GM12878 (cell line): ENCODE results near the gene BFSP1. TPM values are rescaled to one million over a fixed set of nuclear protein-coding genes. Genes with fewer than 3 reads are reported as not detected.

ENCODE experiments used
- ATAC-seq: fragments of 200-7000 bp; cut with Tn5 transposase; 3 replicates; pipeline ENCODE4 v1.9.1; 2020; ENCODE audit warnings: mild to moderate bottlenecking, moderate library complexity
- BruUV-seq: library from RNA; stranded (reverse); fragments of 400-500 nt; replicated peaks from 2 replicates; lab custom pipeline; 2021; lab: Mats Ljungman, UMichigan
- CTCF ChIA-PET: fragments of 300-600 bp; sonication (Branson Sonifier 250); formaldehyde crosslinking; extraction: SDS; loops from one replicate; lab custom pipeline; 2021; ENCODE audit warnings: inconsistent platforms; lab: Yijun Ruan, JAX
- POLR2A ChIA-PET: fragments of 350-600 bp; formaldehyde crosslinking; extraction: SDS; loops from one replicate; lab custom pipeline; 2021; ENCODE audit warnings: inconsistent platforms; lab: Charles Lee
- RAD21 ChIA-PET: fragments of 300-600 bp; sonication (Branson Sonifier 250); formaldehyde crosslinking; loops from one replicate; lab custom pipeline; 2023; ENCODE audit warnings: antibody characterized with exemption; ENCODE audit not compliant: unreplicated experiment; lab: Charles Lee
- SMC1A ChIA-PET: fragments of 300-600 bp; sonication (Branson Sonifier 250); formaldehyde crosslinking; loops from one replicate; lab custom pipeline; 2023; ENCODE audit not compliant: unreplicated experiment, uncharacterized antibody; lab: Charles Lee
- DNase-seq: peaks from one replicate; pipeline ENCODE4 v3.0.0-alpha.2; 2011; ENCODE audit warnings: low read depth, low spot score
- FAIRE-seq: peaks from 3 replicates; lab custom pipeline; 2011; peaks lifted over from hg19 to GRCh38; lab: Jason Lieb, UNC
- H2AFZ ChIP-seq: 2 replicates; pipeline ENCODE4 v1.6.0; 2011; ENCODE audit warnings: low read depth, low read length, control low read depth; ENCODE audit not compliant: control insufficient read depth
- H3K27ac ChIP-seq: 2 replicates; pipeline ENCODE4 v1.5.1; 2011; ENCODE audit warnings: control low read depth; ENCODE audit not compliant: control insufficient read depth, insufficient read depth
- H3K27me3 ChIP-seq, 2 experiments: replicated peaks in 1 of 2; 2 replicates each; pipeline versions ENCODE4 v1.6.0 to v1.6.1; 2011; ENCODE audit warnings: low read length in 1 of 2; ENCODE audit not compliant: control insufficient read depth in 2 of 2, insufficient read depth in 2 of 2
- H3K36me3 ChIP-seq, 2 experiments: 2 replicates each; pipeline ENCODE4 v1.5.1; 2011; ENCODE audit warnings: low read length in 1 of 2; ENCODE audit not compliant: control insufficient read depth in 2 of 2, insufficient read depth in 2 of 2
- H3K4me1 ChIP-seq: 2 replicates; pipeline ENCODE4 v1.6.1; 2011; ENCODE audit warnings: mild to moderate bottlenecking, low read length, moderate library complexity, mixed read lengths; ENCODE audit not compliant: control insufficient read depth, insufficient read depth
- H3K4me2 ChIP-seq: 2 replicates; pipeline ENCODE4 v1.6.0; 2011; ENCODE audit warnings: control low read depth; ENCODE audit not compliant: control insufficient read depth, insufficient read depth
- H3K4me3 ChIP-seq: fragments of 200-600 bp; sonication (generic); 2 replicates; pipeline ENCODE4 v1.5.1; 2016
- H3K79me2 ChIP-seq: 2 replicates; pipeline ENCODE4 v1.6.0; 2011; ENCODE audit warnings: low read length; ENCODE audit not compliant: control insufficient read depth, insufficient read depth
- H3K9ac ChIP-seq: 2 replicates; pipeline ENCODE4 v1.8.0; 2011; ENCODE audit warnings: low read length, control low read depth, mixed read lengths; ENCODE audit not compliant: control insufficient read depth, insufficient read depth
- H3K9me3 ChIP-seq: replicated peaks from 3 replicates; pipeline ENCODE4 v1.5.1; 2011; ENCODE audit warnings: mild to moderate bottlenecking, low read length; ENCODE audit not compliant: control insufficient read depth, insufficient read depth
- H4K20me1 ChIP-seq: 2 replicates; pipeline ENCODE4 v1.6.0; 2011; ENCODE audit not compliant: control insufficient read depth, insufficient read depth
- BMI1 ChIP-seq: fragments of 450-650 bp; IDR thresholded peaks from 2 replicates; pipeline ENCODE4 v1.6.1; 2016; ENCODE audit warnings: mild to moderate bottlenecking, moderate library complexity, borderline replicate concordance
- BRCA1 ChIP-seq: IDR thresholded peaks from 2 replicates; pipeline ENCODE4 v1.6.1; 2011; ENCODE audit warnings: low read depth, low read length, improper control_type of control experiment
- CHD1 ChIP-seq: IDR thresholded peaks from 2 replicates; pipeline ENCODE4 v1.6.1; 2012; ENCODE audit warnings: low read depth, low read length, improper control_type of control experiment
- MYB ChIP-seq: fragments of 150-350 bp; IDR thresholded peaks from 2 replicates; pipeline ENCODE4 v1.6.1; 2014; ENCODE audit warnings: mild to moderate bottlenecking, low read depth, low read length, borderline replicate concordance
- NFYA ChIP-seq: IDR thresholded peaks from 2 replicates; pipeline ENCODE4 v1.6.1; 2011; ENCODE audit warnings: low read depth, mild to moderate bottlenecking, low read length, improper control_type of control experiment, borderline replicate concordance
- NFYB ChIP-seq: IDR thresholded peaks from 2 replicates; pipeline ENCODE4 v1.6.1; 2011; ENCODE audit warnings: low read depth, mild to moderate bottlenecking, low read length, improper control_type of control experiment, moderate library complexity; ENCODE audit not compliant: insufficient read depth
- PAX5 ChIP-seq: IDR thresholded peaks from 2 replicates; pipeline ENCODE4 v1.6.1; 2011; ENCODE audit warnings: low read depth, low read length, borderline replicate concordance
- POU2F2 ChIP-seq: IDR thresholded peaks from 3 replicates; pipeline ENCODE4 v1.6.1; 2011; ENCODE audit warnings: low read depth, mild to moderate bottlenecking, low read length, borderline replicate concordance
- RFX5 ChIP-seq: IDR thresholded peaks from 2 replicates; pipeline ENCODE4 v1.6.1; 2011; ENCODE audit warnings: low read depth, low read length, improper control_type of control experiment
- SIX5 ChIP-seq: IDR thresholded peaks from 2 replicates; pipeline ENCODE4 v1.6.1; 2011; ENCODE audit warnings: mild to moderate bottlenecking, low read depth, low read length, moderate library complexity; ENCODE audit not compliant: severe bottlenecking
- SRF ChIP-seq, 2 experiments: IDR thresholded peaks; 2 replicates each; pipeline ENCODE4 v1.6.1; 2011; ENCODE audit warnings: low read depth in 2 of 2, low read length in 2 of 2, mild to moderate bottlenecking in 1 of 2, moderate library complexity in 1 of 2
- SUPT20H ChIP-seq: IDR thresholded peaks from 2 replicates; pipeline ENCODE4 v1.6.1; 2011; ENCODE audit warnings: low read depth, mild to moderate bottlenecking, low read length, moderate library complexity, borderline replicate concordance; ENCODE audit not compliant: control insufficient read depth
- TCF12 ChIP-seq: IDR thresholded peaks from 2 replicates; pipeline ENCODE4 v1.6.1; 2011; ENCODE audit warnings: low read depth, mild to moderate bottlenecking, low read length
- USF2 ChIP-seq: IDR thresholded peaks from 2 replicates; pipeline ENCODE4 v1.6.1; 2011; ENCODE audit warnings: low read depth, low read length, improper control_type of control experiment, borderline replicate concordance
- WGBS: methylation state at CpG from one replicate; pipeline ENCODE4 v1.1.6; 2016; ENCODE audit warnings: low lambda C conversion rate; ENCODE audit not compliant: insufficient replicate concordance, insufficient coverage; ENCODE audit errors: missing lambda C conversion rate; 5-methylcytosine and 5-hydroxymethylcytosine counted together
- in situ Hi-C: fragments of 300-500 bp; cut with MboI; formaldehyde crosslinking; loops from 9 replicates; pipeline ENCODE4 v1.14.3; 2018; ENCODE audit warnings: mixed read lengths
- intact Hi-C: fragments of 100-400 bp; cut with micrococcal nuclease; formaldehyde crosslinking; loops from one replicate; pipeline ENCODE4 v1.14.2; 2022; ENCODE audit not compliant: unreplicated experiment
- polyA plus RNA-seq, 11 experiments: library from polyadenylated mRNA; depleted of rRNA in 4 of 11; unstranded in 6 of 11; stranded (reverse) in 5 of 11; fragments of >200 nt; fragmentation: Nextera tagmentation in 4 of 11; fragmentation: Illumina TruSeq in 1 of 11; extraction: Ambion mirVana in 4 of 11; extraction: Trizol in 1 of 11; gene quantifications; 1 replicate in 1 of 11; 2 replicates in 10 of 11; pipeline versions ENCODE4 v1.2.1 to v1.2.3, GENCODE V29; 2011 to 2016; ENCODE audit warnings: inconsistent platforms in 2 of 11, missing spikeins in 2 of 11, low read depth in 1 of 11
- total RNA-seq, 4 experiments: library from RNA; depleted of rRNA in 3 of 4; stranded (reverse); fragments of >200 nt in 3 of 4; fragmentation: Illumina TruSeq in 1 of 4; extraction: Trizol in 1 of 4; gene quantifications; 2 replicates each; pipeline versions ENCODE4 v1.2.1 to v1.2.3, GENCODE V29; 2013 to 2021
- TF ChIP-seq, protein P1 (sequence below): fragments of 450-650 bp; formaldehyde crosslinking; IDR thresholded peaks from 2 replicates; pipeline ENCODE4 v1.4.0; 2022; ENCODE audit warnings: mild to moderate bottlenecking, moderate library complexity

BFSP1 gene
- total and polyA plus RNA-seq, 10 of the 15 experiments (the other 5 are each of a cell fraction or from before 2014, with no cell fraction given) = 0.06 to 0.22 (median 0.11) TPM; not detected in 3

DNA sequence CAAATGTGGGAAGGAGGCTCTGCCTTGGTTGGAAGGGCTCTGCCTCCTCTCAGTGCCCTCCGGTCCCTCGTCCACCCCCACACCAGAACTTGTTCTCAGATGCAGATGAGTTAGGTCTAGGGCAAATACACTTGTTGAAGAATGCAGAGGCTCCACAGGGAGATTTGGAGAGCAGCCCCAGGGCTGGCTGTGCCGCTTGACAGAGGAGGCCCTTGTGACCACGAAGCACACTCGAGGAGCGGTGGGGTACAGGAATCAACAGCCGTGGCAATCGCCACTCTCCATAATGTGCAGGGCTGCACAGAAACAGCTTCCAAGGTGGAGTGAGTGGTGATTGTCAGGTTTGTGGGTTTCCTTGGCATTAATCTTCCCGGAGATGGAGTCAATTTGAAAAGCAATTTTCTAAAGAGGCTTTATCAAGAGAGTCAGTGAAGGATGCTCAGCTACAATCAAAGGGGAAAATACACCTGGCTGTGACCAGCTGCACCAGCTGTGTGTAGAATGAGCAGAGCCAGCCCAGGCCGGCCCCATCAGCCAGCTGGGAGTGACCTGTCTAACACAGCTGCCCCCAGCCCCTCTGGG, 59.5 kb downstream of the BFSP1 start:
- no peaks in the 10 kb centered on the region for H3K79me2 ChIP-seq
- no peak overlapping the region for H2AFZ ChIP-seq
- no peaks in the 10 kb centered on the region for H3K36me3 ChIP-seq
- no peak overlapping the region for H3K9ac ChIP-seq
- no peak overlapping the region for H3K4me3 ChIP-seq
- ChIA-PET SMC1A (no interaction called here), POLR2A (no interaction called here), CTCF (no interaction called here), RAD21 (no interaction called here)
- no peaks in the 10 kb centered on the region for H3K9me3 ChIP-seq
- in situ Hi-C loops (no loop called here), intact Hi-C loops (no loop called here)
- H3K27me3 ChIP-seq = no peaks in the 10 kb centered on the region; a peak in 1 of 4 replicates
- no peak overlapping the region for H3K4me2 ChIP-seq
- no peak for FAIRE-seq
- no peaks in the 10 kb centered on the region for H4K20me1 ChIP-seq
- no peak for ATAC-seq
- DNase-seq = no peak
- H3K4me1 ChIP-seq = no peaks in the 10 kb centered on the region
- BruUV-seq = no TSS peak
- H3K27ac ChIP-seq = no peak overlapping the region
- WGBS = 28% methylated on average over 10 of the region's 10 CpGs
- no peak for TF ChIP-seq MYB
- TF ChIP-seq SRF (IDR thresholded peaks at IDR 0.05; ENCODE audit: low read depth in 2 of 2, low read length in 2 of 2) = no peak
- TF ChIP-seq RFX5 = no peak
- TF ChIP-seq SIX5 = no peak
- no peak for TF ChIP-seq PAX5
- TF ChIP-seq TCF12 = no peak
- TF ChIP-seq BMI1 = no peak
- TF ChIP-seq CHD1 = no peak
- TF ChIP-seq, all 136 proteins: peak for 0

- H3K9me3 ChIP-seq = no peaks in the 10 kb centered on the region
- no peak overlapping the region for H3K9ac ChIP-seq
- H3K4me1 ChIP-seq = no peaks in the 10 kb centered on the region
- no peak for ATAC-seq
- H3K4me3 ChIP-seq = no peak overlapping the region
- RAD21 ChIA-PET = no interaction called here
- in situ Hi-C loops = no loop called here
- H3K27ac ChIP-seq = no peak overlapping the region
- WGBS = 39% methylated on average over 7 of the region's 9 CpGs
- no peaks in the 10 kb centered on the region for H3K79me2 ChIP-seq
- DNase-seq = no peak
- H3K36me3 ChIP-seq = no peaks in the 10 kb centered on the region
- CTCF ChIA-PET = no interaction called here
- no TSS peak for BruUV-seq
- POLR2A ChIA-PET = no interaction called here
- no peak overlapping the region for H3K4me2 ChIP-seq
- no peak overlapping the region for H2AFZ ChIP-seq
- no peaks in the 10 kb centered on the region; a peak in 2 of 4 replicates for H3K27me3 ChIP-seq
- no peak for FAIRE-seq
- intact Hi-C loops = no loop called here
- SMC1A ChIA-PET = no interaction called here
- H4K20me1 ChIP-seq = no peaks in the 10 kb centered on the region
- TF ChIP-seq BRCA1 (no peak), USF2 (no peak), SUPT20H (no peak), NFYB (no peak), NFYA (no peak), POU2F2 (no peak)
- TF ChIP-seq, protein P1, sequence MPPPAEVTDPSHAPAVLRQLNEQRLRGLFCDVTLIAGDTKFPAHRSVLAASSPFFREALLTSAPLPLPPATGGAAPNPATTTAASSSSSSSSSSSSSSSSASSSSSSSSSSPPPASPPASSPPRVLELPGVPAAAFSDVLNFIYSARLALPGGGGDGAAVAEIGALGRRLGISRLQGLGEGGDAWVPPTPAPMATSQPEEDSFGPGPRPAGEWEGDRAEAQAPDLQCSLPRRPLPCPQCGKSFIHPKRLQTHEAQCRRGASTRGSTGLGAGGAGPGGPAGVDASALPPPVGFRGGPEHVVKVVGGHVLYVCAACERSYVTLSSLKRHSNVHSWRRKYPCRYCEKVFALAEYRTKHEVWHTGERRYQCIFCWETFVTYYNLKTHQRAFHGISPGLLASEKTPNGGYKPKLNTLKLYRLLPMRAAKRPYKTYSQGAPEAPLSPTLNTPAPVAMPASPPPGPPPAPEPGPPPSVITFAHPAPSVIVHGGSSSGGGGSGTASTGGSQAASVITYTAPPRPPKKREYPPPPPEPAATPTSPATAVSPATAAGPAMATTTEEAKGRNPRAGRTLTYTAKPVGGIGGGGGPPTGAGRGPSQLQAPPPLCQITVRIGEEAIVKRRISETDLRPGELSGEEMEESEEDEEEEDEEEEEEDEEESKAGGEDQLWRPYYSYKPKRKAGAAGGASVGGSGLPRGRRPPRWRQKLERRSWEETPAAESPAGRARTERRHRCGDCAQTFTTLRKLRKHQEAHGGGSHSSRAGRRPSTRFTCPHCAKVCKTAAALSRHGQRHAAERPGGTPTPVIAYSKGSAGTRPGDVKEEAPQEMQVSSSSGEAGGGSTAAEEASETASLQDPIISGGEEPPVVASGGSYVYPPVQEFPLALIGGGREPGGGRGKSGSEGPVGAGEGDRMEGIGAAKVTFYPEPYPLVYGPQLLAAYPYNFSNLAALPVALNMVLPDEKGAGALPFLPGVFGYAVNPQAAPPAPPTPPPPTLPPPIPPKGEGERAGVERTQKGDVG (CRISPR knock-in tag) = no peak
Measured at GRCh38 chr20:17470973-17471372, 60.2 kb downstream of the BFSP1 start.
